HG03565 (cell line): ENCODE measurements around the gene MRPS18A.
"Not testable (repeated sequence)": the region's sequence is repeated elsewhere in the genome, so short reads cannot be mapped to it uniquely, and the experiment has no call there.

Source experiments
- ATAC-seq: cut with Tn5 transposase; IDR thresholded peaks from one replicate; pipeline ENCODE4 v1.9.1; 2021; ENCODE audit warnings: mild to moderate bottlenecking, moderate library complexity; ENCODE audit not compliant: unreplicated experiment

MRPS18A gene

DNA sequence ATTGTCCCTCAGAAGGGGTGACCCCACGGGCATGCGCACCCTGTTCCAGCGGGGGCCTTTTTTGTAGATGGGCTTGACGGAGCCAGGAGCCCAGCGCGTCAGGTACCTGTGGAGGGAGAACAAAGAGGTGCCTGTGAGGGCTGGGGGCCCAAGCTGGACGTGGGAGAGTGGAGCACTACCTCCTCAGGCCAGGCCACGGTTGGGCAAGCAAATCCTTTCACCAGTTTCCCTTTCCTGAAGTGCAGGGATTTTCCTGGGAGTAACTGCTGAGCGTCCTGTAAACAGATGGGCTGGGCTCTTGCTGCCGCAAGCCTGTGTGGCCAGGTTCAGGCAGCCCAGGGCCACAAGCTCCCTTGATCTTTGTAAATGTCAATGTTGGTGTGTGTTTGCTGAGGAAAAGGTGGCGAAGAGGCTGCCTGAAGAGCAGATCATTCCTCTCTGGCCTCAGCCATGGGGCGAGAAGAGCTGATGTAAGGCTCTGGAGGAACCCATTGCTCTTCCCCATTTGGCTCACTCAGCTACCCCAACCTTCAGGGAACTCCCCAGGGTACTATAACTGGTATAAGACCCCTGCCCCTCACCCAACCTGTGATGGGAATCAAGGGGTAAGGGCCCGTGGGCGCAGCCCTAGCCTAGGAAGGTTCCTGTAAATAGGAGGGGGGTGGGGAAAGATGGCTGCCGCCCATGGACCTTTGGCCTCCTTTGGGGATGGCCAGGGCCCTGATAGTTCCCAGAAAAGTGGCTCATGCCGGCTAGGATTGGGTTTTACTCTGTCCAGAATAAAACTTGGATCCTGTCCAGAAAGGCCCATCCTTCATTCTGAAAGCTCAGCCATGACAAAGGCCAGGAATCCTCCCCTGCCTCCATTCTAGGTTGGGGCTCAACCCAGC, 15.5 kb downstream of the MRPS18A start:
- ATAC-seq = no peak

DNA sequence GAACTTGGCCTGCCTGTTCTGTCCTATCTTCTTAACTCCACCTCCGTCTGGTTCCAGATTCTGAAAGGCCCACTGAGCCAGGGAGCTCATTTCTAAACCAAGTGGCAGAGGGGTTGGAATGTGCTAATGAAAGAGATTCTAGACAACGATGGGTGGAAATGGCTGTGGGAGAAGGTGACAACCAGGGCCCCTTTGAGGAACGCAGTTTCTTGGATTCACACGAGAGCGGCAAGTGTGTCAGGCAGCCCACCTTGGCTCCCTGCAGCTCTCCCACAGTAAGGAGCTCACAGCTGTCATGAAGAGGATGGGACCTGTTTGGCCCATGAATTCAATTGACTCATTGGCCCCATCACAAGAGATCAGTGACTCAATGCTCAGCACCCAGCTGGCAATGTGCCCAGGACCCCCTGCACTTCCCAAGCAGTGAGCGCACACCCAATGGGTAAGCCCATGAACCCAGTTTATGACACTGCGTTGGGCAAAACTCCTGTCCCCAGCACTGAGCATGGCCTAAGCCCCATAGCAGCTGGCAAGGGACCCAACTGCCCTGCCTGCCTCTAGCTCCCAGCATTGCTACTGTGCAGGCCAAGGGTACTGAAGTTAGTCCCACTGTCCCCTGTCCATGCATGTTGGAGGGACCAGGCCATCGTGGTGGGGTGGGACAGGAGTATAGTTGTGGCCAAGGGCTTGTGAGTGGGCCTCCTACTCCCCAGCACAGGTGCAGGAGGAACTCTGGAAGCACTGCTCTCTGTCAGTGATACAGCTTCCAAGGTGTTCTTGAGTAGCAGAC, 16.4 kb downstream of the MRPS18A start:
- no peak for ATAC-seq

DNA sequence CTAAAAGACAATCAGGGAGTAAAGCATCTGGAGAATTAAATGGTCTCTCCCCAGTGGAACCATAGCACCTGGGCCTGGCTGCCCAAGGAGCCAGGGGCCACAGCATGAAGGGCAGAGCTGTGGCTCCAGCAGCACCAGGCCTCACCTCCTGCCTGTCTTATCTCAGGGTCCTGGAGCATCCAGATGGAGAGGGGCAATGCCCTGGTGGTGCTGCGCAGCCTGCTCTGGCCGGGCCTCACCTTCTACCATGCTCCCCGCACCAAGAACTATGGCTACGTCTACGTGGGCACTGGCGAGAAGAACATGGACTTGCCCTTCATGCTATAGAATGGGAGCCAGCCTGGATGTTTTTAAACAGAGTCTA, 17.0 kb downstream of the MRPS18A start:
- no peak for ATAC-seq

DNA sequence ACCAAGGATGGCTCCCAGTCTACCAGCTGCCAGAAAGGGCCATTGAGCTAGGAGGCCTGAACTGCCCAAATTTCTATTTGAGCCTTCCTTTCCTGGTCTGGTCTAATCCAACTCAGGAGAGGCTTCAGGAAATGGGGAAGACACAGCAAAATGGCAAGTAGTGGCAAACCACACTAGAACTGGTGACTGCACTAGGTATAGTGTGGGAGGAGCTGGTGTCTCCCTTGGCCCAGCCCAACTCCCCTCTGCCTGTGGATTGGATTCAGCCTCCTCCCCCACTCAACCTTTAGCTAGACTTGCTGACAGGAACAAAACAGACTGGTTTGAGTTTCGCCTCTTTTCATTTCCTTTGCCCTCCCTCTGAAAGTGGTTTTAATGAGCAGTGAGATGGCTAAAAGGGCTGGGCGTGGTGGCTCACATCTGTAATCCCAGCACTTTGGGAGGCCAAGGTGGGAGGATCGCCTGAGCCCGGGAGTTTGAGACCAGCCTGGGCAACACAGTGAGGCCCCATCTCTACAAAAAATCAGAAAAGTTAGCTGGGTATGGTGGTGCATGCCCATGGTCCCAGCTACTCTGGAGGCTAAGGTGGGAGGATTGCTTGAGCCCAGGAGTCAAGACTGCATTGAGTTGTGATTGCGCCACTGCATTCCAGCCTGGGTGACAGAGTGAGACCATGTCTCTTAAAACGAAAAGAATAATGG, 17.5 kb downstream of the MRPS18A start:
- ATAC-seq = no peak

DNA sequence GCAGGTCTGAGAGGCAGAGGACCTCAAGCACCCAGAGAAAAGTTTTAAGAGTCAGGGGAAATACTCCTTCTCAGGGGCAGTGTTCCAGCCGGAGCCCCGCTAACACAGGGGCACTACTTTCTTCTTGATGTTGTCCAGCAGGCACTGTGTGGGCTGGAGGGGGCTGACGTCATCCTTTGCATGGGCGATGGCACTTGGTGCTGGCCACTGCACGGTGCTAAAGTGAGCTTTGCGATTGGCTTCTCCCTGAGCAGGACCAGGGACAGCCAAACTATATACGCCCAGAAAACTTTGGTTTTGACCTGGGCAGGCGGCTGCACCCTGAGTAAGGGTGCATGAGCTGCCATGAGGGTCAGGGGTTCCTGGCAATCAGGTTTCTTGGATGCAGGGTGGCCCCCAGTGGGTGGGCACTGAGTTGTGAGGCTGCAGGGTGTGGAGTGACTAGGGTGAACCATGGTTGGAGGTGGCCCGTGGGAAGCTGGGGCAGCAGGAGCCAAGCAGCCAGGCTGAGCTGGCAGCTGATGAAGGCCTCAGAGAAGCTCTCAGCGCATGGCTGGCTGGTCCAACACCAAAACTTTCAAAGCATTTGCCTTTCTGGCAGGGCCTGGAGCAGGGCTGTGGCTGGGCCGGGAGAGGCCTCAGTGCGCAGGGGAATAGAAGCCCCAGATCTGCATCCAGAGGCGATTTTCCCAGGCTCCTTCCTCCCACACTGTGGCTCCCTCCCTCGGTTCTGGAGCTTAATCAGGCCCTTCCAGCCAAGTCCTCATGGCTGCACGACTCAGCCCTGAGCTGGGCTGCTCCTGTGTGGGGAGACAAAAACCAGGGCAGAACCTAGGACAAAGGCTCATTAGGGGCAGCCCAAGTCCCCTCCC, 18.3 kb downstream of the MRPS18A start:
- no peak for ATAC-seq

DNA sequence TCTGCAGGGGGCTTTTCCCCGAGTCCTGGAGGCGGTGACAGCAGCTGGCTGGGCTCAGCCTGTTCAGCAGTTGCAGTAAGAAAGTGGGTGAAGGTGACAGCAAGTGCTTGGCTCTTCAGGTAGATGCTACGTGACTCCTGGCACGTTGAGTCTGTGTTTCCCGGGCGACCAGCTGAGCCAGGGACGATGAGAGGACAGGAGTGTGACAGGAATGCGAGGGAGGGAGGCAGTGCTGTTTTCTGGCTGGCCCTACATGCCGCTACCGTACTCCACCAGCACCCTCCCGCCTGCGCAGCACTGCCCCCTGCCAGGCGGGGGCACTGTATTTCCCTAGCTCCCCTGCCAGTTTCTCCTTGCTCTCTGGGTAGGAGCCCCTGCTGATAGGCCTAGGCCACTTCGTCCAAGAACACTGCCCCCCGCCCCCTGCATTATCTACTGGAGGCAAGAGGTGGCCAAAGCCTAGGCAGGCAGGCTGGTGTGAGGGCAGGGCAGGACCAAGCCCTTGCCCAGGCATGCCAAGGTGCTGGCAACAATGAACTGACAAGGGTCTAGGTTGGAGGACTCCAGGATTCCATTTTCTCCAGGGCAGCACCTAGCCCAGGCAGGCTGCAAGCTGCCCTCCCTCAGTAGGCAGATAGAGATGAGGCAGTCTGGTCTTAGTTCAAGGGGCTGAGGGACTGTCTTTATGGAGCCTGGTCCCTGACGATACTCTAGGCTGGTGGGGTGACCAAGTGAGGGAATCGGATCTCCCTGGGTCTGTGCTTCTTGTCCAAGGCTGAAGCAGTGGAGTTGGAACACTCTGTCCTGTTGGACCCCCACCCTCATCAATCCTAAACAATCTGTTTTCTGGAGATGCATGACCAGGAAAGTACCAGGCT, 19.2 kb downstream of the MRPS18A start:
- ATAC-seq = no peak

DNA sequence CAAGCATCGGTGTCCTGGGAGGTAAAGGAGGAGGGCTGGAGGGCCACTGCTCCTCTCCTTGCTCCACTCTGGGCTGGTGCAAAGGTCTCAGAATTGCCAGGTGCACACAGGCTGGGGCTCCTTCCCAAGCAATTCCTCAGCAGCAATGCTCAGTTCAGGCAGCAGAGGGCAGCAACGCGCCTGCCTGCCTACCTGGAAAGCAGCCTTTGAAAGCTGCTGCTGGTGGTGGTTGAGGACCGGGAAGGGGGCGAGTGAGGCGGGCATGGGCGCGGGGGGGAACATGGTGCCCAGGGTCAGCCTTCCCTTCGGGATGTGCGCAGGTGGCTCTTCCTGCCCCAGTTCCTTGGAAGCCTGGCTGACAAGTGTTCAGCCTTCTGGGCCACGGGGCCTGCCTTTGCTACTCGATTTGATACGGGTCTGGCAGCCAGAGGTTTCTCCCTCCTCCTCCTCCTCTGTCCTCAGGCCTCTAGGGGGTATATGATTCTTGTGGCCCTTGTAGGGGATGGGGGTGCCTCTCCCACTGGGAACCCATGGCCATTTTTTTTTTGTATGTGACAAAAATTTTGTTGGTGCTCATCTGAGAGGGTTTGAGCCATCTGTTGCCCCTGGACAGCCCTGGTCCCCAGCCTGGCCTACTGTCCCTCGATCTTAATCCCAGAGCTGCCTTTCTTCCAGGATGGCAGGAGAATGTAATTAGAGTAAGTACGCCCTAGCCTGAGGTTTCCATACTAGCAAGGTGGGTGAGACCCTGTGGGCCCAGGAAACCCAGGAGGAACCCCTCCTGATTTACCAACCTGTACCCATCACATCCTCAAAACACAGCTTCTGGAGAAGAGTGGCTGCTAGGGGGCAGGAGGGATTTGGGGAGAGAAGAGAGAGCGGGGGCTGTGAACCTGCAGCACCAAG, 20.1 kb downstream of the MRPS18A start:
- ATAC-seq = no peak

DNA sequence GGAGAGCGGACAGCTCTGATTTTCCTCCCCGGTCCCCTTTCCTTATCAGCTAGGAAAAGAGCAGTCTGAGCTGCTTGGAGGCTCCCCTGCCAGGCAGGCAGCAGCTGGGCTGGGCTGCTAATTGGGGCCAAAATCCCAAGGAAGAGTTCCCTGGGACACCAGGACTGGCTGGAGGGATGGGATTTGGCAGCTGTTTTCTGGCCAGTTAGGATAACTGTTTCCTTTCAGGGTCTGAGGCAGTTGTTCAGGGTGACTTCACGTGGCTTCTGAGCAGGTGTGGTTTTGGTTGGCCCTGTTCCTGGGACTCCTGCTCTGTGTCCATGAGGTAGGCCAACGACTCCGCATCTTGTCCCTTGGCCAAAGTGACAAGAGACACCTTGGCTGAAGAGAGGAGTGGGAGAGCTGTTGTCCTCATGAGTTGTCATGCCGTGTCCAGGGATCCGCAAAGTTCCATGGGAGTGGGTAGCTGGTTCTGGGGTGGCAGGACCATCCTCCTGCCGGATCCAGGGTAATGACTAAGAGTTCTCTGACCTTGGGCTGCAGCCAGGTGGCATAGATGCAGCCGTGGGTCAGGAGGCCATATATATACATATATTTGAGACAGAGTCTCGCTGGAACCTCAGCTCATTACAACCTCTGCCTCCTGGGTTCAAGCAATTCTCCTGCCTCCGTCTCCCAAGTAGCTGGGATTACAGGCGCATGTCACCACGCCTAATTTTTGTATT, 21.2 kb downstream of the MRPS18A start:
- no peak for ATAC-seq

DNA sequence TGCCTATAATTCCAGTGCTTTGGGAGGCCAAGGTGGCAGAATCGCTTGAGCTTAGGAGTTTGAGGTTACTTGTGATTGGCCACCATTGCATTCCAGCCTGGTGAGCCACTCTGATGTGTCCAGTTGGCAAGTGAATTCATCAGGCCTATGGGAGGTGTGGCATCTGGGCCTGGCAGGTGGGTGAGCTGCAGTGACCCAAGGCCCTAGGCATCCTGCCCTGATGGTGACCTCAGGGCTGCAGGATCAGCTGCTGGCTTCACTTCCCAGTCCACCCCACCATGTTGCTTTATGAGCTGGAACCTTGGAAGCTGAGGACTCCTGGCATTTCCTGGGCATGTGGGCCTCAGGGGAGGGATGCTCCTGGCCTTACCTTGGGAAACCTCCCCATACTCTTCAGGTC, 22.2 kb downstream of the MRPS18A start:
- no peak for ATAC-seq

DNA sequence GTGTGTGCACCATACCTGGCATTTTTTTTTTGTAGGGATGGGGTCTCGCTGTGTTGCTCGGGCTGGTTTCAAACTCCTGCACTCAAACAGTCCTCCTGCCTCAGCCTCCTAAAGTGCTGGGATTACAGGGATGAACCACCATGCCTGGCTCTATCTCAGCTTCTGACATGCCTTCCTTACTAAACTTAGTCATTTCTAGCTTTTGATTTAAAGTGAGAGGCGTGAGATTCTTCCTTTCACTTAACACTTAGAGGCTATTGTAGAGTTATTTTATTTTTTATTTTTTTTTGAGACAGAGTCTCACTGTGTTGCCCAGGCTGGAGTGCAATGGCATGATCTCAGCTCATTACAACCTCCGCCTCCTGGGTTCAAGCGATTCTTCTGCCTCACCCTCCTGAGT, 24.6 kb downstream of the MRPS18A start:
- not testable (repeated sequence) for ATAC-seq

DNA sequence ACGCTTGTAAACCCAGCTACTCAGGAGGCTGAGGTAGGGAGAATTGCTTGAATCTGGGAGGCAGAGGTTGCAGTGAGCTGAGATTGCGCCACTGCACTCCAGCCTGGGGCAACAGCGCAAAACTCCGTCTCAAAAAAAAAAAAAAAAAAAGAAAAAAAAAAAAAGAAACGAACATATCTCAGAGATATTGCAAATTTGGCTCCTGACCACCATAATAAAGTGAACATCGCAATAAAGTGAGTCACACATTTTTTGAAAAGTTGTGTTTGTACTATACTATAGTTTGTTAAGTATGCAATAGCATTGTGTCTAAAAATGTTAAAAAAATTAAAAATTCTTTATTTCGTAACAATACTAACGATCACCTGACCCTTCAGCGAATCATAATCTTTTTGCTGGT, 29.4 kb downstream of the MRPS18A start:
- ATAC-seq = no peak

DNA sequence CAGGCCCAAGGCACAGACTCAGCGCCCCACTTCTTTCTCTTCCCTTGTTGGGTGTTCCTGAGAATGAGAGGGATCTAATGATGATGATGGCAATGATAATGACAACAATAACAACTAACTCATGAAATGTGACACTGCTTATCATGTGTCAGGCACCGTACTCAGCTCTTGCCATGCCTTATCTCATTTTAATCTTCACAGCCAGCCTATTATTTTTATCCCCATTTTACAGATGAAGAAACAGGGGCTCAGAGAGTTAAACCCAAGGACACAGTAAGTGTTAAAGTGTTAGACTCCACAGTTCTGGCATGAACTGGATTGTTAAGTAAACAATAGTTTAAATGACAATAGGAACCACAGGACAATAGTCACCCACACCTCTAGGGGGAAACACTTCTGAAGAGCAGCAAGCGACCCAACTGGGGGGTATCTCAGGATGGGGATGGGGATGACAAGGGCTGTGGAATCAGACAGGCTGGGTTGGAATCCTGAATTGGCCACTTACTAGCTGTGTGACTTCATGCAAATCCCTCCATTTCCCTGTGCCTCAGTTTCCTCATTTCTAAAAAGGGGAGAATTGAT, 30.3 kb downstream of the MRPS18A start:
- ATAC-seq = no peak

DNA sequence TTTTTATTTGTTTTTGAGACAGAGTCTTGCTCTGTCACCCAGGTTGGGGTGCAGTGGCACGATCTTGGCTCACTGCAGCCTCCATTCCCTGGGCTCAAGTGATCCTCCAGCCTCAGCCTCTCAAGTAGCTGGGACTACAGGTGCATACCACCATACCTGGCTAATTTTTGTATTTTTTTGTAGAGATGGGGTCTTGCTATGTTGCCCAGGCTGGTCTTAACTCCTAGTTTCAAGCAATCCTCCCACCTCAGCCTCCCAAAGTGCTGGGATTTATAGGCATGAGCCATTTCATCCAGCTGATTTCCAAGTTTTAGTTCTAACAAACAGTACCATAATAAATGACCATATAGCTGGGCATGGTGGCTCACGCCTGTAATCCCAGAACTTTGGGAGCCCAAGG, 34.8 kb downstream of the MRPS18A start:
- not testable (repeated sequence) for ATAC-seq

DNA sequence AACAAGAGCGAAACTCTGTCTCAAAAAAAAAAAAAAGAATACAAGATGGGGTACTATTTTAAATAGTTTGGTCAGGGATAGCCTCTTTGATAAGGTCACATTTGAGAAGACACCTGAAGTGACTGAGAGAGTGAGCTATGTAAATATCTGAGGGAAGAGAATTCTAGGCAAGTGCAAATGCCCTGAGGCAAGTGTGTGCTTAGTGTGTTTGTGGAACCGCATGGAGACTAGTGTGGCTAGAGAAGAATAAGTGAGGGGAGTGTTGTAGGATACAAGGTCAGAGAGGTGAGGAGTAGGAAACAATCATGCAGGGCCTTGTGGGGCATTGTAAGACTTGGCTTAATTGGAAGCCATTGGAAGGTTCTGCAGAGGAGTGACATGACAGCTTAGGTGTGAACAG, 39.3 kb downstream of the MRPS18A start:
- no peak for ATAC-seq

DNA sequence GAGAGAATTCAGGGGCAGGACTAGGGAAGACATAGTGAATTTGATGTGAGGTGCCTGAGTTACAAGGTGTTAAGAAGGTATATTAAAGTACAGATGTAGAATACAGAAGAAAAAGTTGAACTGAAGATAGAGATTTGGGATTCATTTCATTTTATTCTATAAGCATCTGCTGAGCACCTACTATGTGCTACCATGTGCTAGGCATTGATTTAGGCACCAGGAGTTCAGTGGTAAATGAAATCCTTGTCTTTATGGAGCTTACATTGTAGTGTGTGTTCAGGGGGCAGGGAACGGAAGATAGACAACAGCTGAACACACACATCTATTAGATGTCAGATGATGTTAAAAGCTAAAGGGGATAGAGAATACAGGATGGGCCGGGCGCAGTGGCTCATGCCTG, 40.0 kb downstream of the MRPS18A start:
- ATAC-seq = no peak

DNA sequence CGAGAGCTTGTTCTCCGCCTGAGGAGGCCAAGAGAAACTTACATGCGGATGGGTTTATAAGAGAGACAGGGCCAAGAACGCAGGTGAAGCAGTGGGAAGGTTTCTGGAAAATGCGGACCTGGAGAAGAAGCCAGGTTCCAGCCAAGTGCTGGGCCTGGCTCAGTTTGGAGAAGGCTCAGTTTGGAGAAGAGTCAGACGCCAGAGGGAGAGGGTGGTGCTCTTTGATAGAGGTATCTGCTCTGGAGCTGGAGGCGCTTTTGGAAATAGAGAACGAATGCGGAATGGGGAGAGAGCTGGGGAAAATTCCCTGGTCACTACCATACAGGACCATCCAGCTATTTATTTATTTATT, 42.0 kb downstream of the MRPS18A start:
- ATAC-seq = no peak

DNA sequence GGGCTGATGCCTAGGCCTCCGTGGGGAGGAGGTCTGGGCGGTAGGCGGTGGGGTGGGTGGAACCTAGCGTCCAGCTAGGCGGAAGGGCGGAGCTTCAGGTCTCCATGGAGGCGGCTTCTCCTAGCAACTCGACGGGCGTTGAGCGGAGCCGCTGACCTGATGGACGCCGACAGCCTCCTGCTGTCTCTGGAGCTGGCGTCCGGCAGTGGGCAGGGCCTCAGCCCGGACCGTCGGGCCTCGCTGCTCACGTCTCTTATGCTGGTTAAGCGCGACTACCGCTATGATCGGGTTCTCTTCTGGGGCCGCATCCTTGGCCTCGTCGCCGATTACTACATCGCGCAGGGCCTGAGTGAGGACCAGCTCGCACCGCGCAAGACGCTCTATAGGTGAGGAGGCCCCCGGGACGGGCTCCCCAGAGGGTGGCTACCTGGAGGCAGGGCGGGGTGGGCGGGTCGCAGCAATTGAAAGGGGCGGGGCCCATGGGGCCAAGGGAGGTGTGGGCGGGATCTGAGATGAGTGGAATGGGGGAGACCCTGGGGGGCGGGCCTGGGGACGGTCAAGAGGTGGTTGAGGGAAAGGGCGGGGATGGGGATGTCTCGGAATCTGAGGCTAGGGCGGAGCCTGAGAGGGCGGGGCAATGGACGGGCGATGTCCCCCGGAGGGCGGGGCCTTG, 42.5 kb downstream of the MRPS18A start, which contains the start of gene RSPH9:
Gene RSPH9 (plus strand): TSS at position 97 of the 673 bp plus-strand sequence. CDS start 63 bp downstream, at position 160.
- ATAC-seq = no peak
